Stimulated activated CD8-positive, alpha-beta memory T cell treated with anti-CD3 and anti-CD28 coated beads, Interleukin-4, amount 100 ng/mL, for 48 hours (primary cell): Measurements from ENCODE around the gene NCOA5.

Source experiments
- DNase-seq: peaks from one replicate; pipeline ENCODE4 v3.0.0-alpha.2; 2020

Gene NCOA5

DNA sequence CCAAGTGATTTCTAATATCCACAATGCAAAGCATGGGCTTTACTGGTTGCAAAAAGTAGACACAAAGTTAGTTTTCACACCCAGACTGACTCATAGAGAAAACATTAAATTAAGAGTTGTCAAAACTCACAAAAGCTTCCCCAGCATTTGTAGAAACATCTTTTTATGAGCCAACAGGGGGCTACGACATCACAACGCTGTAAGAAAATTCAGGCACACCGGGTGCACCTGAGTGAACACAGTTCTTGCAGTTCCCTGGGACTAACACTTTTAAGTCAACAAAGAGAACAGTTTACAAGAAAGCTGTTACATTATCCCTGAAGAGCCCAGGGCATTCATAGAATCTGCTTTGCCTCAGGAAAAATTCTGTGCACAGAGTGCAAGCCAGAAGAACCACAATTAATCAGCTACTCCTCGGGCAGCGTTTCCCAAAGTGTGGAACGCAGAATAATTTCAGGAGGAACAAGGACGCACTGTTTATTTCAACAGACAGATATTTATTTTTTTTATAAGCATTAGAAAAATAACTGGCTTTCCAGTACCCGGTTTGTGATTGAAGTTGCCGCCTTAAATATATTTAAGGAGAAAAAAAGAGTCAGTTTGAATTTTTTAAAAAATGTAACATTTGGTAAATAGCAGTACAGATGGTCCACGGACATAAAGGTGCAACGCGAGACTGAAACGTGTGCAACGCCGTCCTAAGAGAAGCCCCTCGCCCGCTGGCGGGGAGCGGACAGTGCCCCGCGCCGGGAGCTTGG is 1.2 kb downstream of the NCOA5 start:
- no peak for DNase-seq

DNA sequence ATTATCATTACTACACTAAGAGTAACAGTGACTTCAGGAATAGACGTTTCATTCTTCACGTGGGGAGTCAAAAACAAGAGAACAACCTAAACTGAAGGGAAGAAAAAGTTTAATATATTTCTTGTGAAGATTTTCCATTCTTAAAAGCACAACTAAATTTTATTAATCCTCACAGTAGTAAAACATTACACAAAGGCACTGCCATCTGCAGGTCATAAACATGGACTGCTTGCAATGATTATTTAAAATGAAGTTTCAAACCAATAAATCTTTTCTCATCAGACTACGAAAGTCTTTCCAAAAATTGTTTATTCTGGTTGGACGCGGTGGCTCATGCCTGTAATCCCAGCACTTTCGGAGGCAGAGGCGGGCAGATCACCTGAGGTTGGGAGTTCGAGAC is 2.6 kb downstream of the NCOA5 start:
- no peak for DNase-seq

- DNase-seq: no peak
Measured at GRCh38 chr20:46085179-46085851, 4.4 kb downstream of the NCOA5 start.

DNA sequence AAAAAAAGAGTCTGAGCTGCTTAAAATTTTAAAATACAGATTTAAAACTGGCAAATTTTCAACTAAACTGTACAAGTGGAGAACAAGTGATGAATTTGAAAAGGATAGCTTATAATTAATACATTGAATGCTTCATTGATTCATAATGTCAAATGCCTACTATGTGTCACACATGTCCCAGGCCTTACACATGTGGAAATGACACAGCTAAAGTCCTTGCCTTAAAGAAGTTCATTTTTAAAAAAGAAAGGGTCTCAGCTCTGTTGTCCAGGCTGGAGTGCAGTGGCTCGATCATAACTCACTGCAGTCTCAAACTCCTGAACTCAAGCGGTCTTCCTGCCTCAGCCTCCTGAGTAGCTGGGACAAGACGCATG is 5.0 kb downstream of the NCOA5 start:
- DNase-seq: no peak

DNA sequence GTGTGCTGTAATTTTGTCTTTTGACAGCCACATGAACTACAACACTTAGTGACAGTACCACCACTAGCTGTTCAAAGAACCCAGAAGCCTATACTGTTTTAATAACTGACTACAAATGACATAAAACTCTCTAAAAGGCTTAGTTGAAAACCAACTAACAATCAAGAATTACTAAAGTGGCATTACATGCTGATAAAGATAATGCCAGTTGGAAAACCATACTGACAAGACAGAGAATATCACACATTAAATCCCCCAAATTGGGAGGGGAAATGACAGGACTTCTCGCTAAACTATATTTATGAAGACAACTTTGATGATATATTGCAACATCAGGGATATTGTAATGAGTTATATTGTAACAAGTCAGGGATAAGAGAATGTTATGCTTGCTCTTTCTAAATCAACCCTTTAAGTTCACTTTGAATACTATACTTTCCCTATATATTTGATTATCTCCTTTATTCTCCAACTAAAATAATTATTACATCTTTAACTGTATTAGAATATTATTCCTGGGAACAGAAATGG is 6.2 kb downstream of the NCOA5 start:
- DNase-seq: no peak

GRCh38 chr20:46083101-46083500 is 6.7 kb downstream of the NCOA5 start:
- no peak for DNase-seq

GRCh38 chr20:46081074-46081473 is 8.7 kb downstream of the NCOA5 start:
- no peak for DNase-seq

- no peak for DNase-seq
Measured at GRCh38 chr20:46078954-46079353, 10.8 kb downstream of the NCOA5 start.

DNA sequence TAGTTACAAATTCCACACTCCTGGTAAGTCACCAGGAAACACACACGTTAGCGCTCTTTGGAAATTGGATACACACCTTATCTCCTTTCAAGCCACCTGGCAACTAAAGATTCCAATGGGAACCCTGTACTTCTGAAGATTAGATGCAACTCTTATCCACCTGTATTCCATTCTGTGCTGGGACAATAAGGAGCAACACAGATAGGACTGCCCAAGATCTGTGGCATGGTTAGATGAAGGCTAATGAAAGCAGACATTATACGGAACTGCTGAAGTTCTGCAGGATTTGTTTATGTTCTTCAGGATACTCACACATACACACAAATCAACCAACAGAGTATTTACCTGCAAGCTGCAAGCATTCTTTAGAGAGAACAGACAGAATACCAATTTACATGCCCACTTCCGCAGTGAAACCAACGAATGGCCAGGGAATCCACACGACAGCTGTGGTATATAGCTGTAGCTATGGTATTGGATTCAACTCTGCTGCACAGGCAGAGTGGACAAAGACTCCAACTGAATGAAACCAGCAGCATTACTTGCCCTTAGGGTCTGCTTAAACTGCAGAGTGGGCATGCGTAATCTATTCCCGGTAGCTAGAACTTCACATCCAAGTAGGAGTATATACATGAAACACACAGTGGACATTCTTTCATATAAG is 12.0 kb downstream of the NCOA5 start:
- no peak for DNase-seq

GRCh38 chr20:46076806-46077205 is 13.0 kb downstream of the NCOA5 start:
- DNase-seq: no peak

- no peak for DNase-seq
Measured at GRCh38 chr20:46074006-46074405, 15.8 kb downstream of the NCOA5 start.

DNA sequence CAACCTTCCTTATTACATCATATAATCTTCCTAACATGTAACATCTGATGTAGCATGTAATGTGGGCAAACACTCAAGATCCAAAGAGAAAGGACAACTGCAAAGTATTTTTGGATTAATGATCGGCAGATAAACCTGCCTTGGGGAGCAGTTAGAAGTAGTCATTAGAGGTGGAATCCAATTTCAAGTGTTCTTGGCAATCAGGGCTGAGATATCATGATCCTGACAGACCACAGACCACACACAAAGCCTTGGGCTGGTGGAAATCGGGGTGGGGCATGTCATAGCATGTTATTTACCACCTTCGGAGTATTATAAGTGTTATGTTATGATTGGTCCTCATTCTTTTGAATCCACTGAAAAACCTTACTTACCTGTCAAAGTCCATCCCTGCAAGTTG is 16.3 kb downstream of the NCOA5 start:
- no peak for DNase-seq

- DNase-seq: no peak
Measured at GRCh38 chr20:46073024-46073423, 16.7 kb downstream of the NCOA5 start.

DNA sequence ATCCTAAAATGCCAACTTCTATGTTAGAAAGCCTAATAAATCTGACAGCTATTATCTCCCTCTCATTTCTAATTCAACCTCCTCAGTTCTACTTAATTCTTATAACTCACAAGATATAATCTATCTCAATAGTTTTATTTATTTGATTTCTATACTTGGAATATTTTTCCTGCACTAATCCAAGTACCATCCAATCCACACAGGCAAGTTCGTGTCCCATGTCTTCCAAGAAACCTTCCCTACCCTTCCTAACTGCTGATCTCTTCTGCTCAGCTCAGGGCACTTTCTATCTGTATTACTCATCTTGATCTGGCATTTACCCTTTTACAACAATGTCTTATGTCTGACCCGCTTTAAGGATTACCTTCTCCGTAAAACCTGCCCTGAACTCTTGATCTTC is 18.2 kb downstream of the NCOA5 start:
- no peak for DNase-seq

DNA sequence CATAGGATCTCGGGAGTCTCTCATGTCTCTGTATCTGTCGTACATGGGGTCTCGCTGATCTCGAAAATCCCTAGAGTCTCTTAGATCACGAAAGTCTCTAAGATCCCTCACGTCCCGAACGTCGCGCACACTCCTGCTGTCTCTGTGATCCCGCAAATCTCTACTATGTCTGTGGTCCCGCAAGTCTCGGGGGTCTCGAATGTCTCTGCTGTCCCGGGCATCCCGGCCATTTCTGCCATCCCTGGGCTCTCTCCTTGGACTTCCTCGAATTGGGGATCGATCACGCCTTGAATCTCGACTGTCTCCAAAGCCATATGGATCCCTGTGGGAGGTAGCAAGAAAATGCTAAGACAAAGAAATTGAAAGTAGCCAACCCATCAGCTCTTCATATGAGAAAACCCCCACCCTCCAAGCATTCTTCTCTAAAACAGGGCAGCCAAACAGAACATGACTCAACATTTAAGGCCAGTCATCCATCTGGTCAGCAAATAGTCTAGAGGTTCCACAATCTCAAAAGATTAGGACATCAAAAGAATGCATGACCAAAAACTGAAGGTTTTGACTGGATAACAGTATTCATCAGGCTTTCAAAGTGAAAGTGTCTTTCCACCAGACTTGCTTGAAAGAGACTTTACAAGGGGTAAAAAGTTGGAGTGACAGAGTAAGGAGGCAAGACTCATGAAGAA is 19.4 kb downstream of the NCOA5 start:
- DNase-seq: no peak

DNA sequence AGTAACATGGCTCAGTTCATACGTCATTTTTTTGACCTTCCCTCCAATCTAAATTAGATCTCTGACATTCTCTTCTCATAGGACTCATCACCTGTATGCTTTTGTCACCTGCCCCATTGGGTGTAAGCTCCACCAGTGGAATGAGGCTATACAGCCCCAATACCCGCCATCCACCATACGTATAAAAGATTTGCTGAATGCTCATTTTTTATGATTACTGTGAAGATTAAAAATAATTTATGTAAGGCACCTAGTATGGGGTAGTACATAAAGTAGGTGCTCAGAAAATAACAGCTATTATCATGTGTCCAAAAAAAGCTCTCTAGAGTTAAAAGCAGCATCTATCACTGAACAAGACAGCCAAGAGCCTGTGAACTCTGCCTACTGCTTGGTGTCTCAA is 24.1 kb downstream of the NCOA5 start:
- no peak for DNase-seq

DNA sequence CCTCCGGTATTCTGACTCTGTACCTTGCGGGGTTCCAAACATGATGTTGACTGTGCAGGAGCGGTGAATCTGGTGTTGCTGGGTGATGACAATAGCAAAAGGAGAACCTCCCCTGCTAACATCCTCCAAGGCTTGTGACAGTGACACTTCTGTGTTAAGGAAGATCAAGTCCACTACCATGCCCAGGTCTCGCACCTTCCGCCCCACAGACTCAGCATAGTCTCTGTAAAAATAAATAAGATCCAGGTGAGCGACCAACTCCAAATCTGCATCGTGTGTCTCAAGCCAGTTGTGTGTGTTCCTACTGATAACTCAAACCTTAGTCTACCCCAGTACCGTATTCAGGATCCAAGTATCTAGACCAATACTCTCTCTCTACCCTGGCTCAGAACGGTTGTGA is 24.8 kb downstream of the NCOA5 start:
- no peak for DNase-seq

- DNase-seq: no peak
Measured at GRCh38 chr20:46063652-46064054, 26.1 kb downstream of the NCOA5 start.

GRCh38 chr20:46063151-46063550 is 26.6 kb downstream of the NCOA5 start:
- no peak for DNase-seq

GRCh38 chr20:46062621-46063020 is 27.1 kb downstream of the NCOA5 start:
- DNase-seq: no peak

GRCh38 chr20:46062151-46062550 is 27.6 kb downstream of the NCOA5 start:
- DNase-seq: no peak

GRCh38 chr20:46060975-46061374 is 28.8 kb downstream of the NCOA5 start:
- no peak for DNase-seq

- no peak for DNase-seq
Measured at GRCh38 chr20:46060301-46060881, 29.4 kb downstream of the NCOA5 start.
